Measurements from ENCODE around the gene HIVEP2. TPM values are rescaled to one million over a fixed set of nuclear protein-coding genes. Genes with fewer than 3 reads are reported as not detected.

The HIVEP2 gene
- polyA plus RNA-seq, 2 of the 4 experiments (the other 2 are of a cell fraction), result 2.2 to 2.6 TPM

GRCh38 chr6:142893088-142893487 is 51.9 kb downstream of the HIVEP2 start (continued):
- TF ChIP-seq BHLHE40 (IDR thresholded peaks at IDR 0.05; ENCODE audit: low read depth, low read length), result no peak

GRCh38 chr6:142892254-142893021 is 52.5 kb downstream of the HIVEP2 start:
- H3K27ac ChIP-seq, result no peak overlapping the region
- ATAC-seq (no peak), DNase-seq (ENCODE audit: low read depth in 1 of 2, low spot score in 1 of 2) (no peak), FAIRE-seq (no peak)
- H3K9me3 ChIP-seq, result no peaks in the 10 kb centered on the region
- H3K4me1 ChIP-seq, result peaks cover 10% of the 10 kb centered on the region; the same call in 2 of the 3 replicates
- ChIA-PET CTCF (interaction anchor here (1.0 to 1.2 kb wide), 4 partner anchors 10 to 51 kb away, joined by 3 to 5 read pairs (median 4); no protein-coding TSS in a partner anchor), POLR2A (no interaction called here)
- TF ChIP-seq HDAC2 (IDR thresholded peaks at IDR 0.05) (no peak), RAD21 (conservative IDR thresholded peaks at IDR 0.05 in 1 of 2, IDR thresholded peaks at IDR 0.05 in 1 of 2) (no peak), HOXA7 (CRISPR knock-in tag; IDR thresholded peaks at IDR 0.05) (no peak)
- H3K4me2 ChIP-seq, result no peak overlapping the region
- 93% methylated on average over 10 of the region's 10 CpGs for WGBS (ENCODE audit: missing lambda C conversion rate)
- H3K4me3 ChIP-seq, result no peak overlapping the region

GRCh38 chr6:142891454-142891853 is 53.5 kb downstream of the HIVEP2 start:
- CTCF ChIA-PET, result interaction anchor here (1.0 to 1.2 kb wide), 2 partner anchors 11 to 16 kb away, joined by 4 to 5 read pairs; no protein-coding TSS in a partner anchor

GRCh38 chr6:142888456-142888855 is 56.5 kb downstream of the HIVEP2 start:
- TF ChIP-seq USF2 (IDR thresholded peaks at IDR 0.05) (no peak), ZFP36 (IDR thresholded peaks at IDR 0.05; ENCODE audit: borderline replicate concordance, partially characterized antibody) (no peak), FOXS1 (CRISPR knock-in tag; IDR thresholded peaks at IDR 0.05) (no peak), NFE2L2 (conservative IDR thresholded peaks at IDR 0.05; ENCODE audit: low read length) (no peak), MAX (IDR thresholded peaks at IDR 0.05) (no peak), HOXB5 (CRISPR knock-in tag; IDR thresholded peaks at IDR 0.05) (no peak), NPAS2 (CRISPR knock-in tag; IDR thresholded peaks at IDR 0.05; ENCODE audit: borderline replicate concordance) (no peak), RFX5 (IDR thresholded peaks at IDR 0.05) (no peak), RARB (CRISPR knock-in tag; IDR thresholded peaks at IDR 0.05) (no peak), BHLHE40 (IDR thresholded peaks at IDR 0.05; ENCODE audit: low read depth, low read length) (no peak), JUNB (IDR thresholded peaks at IDR 0.05) (no peak), SMC3 (IDR thresholded peaks at IDR 0.05) (no peak)
- Histone ChIP-seq H3K4me2 (no peak overlapping the region), H3K27ac (no peak overlapping the region), H3K4me1 (peaks cover 45% of the 10 kb centered on the region), H3K9me3 (no peaks in the 10 kb centered on the region), H3K4me3 (no peak overlapping the region)
- no peak for ATAC-seq
- no peak for FAIRE-seq
- POLR2A ChIA-PET, result no interaction called here
- no peak for DNase-seq (ENCODE audit: low read depth in 1 of 2, low spot score in 1 of 2)
- CTCF ChIA-PET, result no interaction called here
- 100% methylated on average over 1 of the region's 1 CpG for WGBS (ENCODE audit: missing lambda C conversion rate)

More at GRCh38 chr6:142891454-142891853, 53.5 kb downstream of the HIVEP2 start:
- 90% methylated on average over 5 of the region's 5 CpGs for WGBS (ENCODE audit: missing lambda C conversion rate)
- Histone ChIP-seq H3K4me1 (peaks cover 19% of the 10 kb centered on the region), H3K4me2 (no peak overlapping the region), H3K27ac (no peak overlapping the region), H3K4me3 (no peak overlapping the region), H3K9me3 (no peaks in the 10 kb centered on the region)
- POLR2A ChIA-PET, result no interaction called here
- no peak for DNase-seq (ENCODE audit: low read depth in 1 of 2, low spot score in 1 of 2)
- no peak for ATAC-seq
- no peak for FAIRE-seq
- TF ChIP-seq FOXS1 (CRISPR knock-in tag; IDR thresholded peaks at IDR 0.05), result no peak
- no peak for TF ChIP-seq USF2 (IDR thresholded peaks at IDR 0.05)
- TF ChIP-seq CHD2 (IDR thresholded peaks at IDR 0.05; ENCODE audit: low read length, partially characterized antibody), result no peak
- no peak for TF ChIP-seq HMGXB4 (CRISPR knock-in tag; IDR thresholded peaks at IDR 0.05; ENCODE audit: borderline replicate concordance)
- TF ChIP-seq E2F6 (IDR thresholded peaks at IDR 0.05; ENCODE audit: borderline replicate concordance, low read depth), result no peak
